HG03558 (cell line): ENCODE results near the gene CD300LB.
"Not testable (repeated sequence)": the region's sequence is repeated elsewhere in the genome, so short reads cannot be mapped to it uniquely, and the experiment has no call there.

ENCODE experiments used
- ATAC-seq: cut with Tn5 transposase; IDR thresholded peaks from one replicate; pipeline ENCODE4 v1.9.1; 2021; ENCODE audit warnings: moderate number of reproducible peaks; ENCODE audit not compliant: unreplicated experiment; ENCODE audit errors: extremely low read depth

CD300LB gene

GRCh38 chr17:74527081-74527480 lies 4.2 kb downstream of the CD300LB start:
- no peak for ATAC-seq

GRCh38 chr17:74526681-74527080 lies 4.6 kb downstream of the CD300LB start:
- no peak for ATAC-seq

GRCh38 chr17:74525781-74526288 lies 5.4 kb downstream of the CD300LB start:
- ATAC-seq = no peak

DNA sequence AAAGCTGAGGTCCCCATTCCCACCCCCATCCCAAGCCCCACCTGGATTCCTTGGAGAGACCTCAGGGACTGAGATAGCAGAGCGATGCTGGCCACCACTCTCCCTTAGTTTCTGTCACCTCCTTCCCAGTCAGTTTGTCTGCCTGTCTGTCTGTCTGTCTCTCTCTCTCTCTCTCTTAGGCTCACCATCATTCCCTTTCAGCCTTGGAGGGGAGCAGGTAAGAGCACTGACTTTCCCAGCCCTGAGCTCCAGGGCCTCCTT lies 5.9 kb downstream of the CD300LB start:
- ATAC-seq = no peak

DNA sequence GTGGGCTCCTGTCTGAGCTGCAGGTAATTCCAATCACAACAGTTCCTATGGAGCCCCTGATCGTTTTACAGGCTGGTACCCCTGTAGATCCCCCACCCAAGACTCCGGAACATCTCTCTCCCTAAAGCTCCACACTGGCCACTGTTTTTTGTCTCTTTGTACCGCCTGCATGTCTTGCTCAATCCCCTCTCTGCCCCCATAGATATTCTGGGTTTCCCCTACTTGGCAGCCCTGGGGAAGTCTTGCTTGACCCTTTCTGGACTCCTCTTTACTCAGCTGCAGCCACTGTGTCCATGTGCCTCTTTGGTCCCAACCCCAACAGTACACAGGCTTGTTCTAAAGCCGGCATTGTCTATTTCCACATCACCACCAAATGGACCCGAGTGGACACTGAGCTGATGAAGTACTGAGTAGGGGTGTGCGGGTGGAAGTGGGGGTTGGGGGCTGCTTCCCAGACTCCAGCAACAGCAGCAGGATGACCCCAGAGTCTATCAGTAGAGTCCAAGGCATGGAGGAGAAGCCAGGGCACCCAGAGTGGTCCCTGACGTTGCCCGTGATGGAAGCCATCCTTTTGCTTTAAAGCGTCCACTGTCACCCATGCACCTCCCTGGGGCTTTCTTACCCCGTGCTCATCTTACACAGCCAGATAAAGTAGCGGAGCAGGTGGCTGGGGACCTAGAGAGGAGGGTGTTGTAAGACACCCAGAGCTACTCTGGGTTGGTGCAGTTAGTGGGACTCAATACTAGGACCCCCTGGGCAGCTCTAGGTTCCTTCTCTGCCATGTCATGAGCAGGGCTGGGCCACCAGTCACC lies 6.4 kb downstream of the CD300LB start:
- ATAC-seq = no peak

GRCh38 chr17:74523308-74523707 lies 8.0 kb downstream of the CD300LB start:
- no peak for ATAC-seq

DNA sequence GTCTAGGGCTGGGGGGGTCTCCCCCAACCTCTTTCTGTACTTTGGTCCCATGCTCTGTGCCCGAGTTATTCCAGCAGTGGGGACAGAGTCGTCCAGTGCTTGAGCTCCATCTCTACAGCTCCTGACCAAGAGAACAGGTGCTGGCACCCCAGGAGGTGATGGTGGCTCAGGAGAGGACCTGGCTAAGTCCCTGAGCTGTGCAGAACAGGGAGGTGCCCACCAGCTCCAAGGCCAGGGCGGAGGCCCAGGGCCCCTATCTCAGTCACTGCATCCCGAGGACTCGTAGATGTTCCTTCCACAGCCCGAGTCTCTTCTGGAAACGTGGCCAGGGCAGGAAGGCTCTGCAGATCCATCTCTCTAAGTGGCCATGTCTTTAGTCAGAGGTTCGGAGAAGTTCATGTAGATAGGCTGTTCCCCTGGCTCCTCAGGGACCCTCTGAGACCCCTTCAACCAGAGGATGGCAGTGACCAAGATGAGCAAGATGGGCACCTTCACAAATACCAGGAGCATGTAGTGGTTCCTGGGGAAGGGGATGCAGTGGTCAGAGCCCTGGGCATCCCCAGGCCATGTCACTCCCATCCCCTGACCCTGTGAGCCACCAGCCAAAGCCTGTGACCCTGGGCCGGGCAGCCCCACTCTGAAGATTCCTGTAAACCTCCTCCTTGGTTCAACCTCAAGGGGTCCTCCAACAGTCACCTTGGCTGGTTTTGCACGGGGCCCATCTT lies 8.7 kb downstream of the CD300LB start:
- ATAC-seq = no peak

DNA sequence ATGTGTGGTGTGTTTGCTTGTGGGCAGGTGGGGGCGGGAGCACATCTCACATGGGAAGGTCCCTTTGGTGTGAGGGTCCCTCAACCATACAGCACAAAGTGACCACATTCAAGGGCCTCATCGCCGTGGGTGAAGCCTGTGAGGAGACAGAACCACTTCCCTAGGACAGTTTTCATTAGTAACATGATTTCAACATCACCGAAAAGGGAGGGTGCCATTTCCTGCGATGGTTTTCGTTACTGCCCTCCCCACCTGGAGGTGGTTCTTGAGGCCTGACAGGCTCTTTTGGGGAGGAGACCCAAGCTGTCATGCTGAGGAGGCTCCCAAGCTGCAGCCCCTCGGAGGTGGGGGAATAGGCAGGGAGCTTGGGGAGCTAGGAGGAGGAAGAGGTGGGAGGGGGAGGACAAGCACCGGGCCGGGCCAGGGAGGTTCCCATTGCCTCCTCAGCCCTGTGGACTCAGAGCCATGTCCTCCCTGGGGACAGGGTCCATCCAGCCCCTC lies 9.5 kb downstream of the CD300LB start:
- ATAC-seq = no peak

- no peak for ATAC-seq
These were observed 10.3 kb downstream of the CD300LB start for GRCh38 chr17:74520790-74521480.

DNA sequence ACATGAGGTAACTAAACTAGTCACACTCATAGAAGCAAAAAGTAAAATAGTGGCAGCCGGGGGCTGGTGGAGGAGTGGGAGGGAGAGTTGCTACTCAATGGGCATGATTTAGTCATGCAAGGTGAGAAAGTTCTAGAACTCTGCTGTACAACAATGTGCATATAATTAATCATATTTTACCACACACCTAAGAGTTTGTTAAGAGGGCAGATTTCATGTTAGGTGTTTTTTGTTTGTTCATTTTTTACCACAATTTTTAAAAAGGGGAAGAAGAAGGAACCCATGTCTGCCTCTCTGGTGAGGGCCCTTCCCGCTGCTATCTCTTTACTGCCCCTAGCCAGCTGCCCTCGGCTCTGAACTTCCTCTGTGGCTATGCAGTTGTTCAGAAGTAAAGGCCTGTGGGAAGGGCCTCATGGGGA lies 11.2 kb downstream of the CD300LB start:
- ATAC-seq = no peak

- not testable (repeated sequence) for ATAC-seq
These were observed 12.8 kb downstream of the CD300LB start for GRCh38 chr17:74518413-74518981.

- ATAC-seq = no peak
These were observed 14.5 kb downstream of the CD300LB start for GRCh38 chr17:74516561-74517328.

DNA sequence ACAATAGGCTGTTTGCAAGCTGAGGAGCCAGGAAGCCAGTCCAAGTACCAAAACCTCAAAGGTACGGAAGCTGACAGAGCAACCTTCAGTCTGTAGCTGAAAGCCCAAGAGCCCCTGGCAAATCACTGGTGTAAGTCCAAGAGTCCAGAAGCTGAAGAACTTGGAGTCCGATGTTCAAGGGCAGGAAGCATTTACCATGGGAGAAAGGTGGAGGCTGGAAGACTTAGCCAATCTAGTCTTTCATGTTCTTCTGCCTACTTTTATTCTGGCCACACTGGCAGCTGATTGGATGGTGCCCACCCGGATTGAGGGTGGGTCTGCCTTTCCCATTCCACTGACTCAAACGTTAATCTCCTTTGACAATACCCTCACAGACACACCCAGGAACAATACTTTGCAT lies 15.3 kb downstream of the CD300LB start:
- ATAC-seq = no peak

DNA sequence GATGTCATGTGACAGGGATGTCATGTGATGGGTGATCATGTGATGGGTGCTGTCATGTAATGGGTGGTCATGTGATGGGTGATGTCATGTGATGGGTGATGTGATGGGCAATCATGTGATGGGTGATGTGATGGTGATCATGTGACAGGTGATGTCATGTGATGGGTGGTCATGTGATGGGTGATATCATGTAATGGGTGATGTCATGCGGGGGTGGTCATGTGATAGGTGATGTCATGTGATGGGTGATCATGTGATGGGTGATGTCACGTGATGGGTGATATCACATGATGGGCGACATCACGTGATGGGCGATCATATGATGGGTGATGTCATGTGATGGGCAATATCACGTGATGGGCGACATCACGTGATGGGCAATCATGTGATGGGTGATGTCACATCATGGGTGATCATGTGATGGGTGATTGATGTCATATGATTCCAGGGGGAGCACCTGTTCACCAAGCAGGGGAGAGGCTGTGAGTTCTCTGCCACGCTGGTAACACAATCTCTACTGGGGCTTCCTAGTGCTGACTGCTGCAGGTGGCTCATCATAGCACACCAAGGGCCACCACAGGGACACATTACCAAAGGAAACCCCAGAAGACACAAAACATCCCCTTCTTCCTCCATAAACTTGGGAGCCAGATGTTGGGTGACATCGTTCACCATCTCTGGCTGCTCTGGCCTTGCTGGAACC lies 16.5 kb downstream of the CD300LB start:
- no peak for ATAC-seq

DNA sequence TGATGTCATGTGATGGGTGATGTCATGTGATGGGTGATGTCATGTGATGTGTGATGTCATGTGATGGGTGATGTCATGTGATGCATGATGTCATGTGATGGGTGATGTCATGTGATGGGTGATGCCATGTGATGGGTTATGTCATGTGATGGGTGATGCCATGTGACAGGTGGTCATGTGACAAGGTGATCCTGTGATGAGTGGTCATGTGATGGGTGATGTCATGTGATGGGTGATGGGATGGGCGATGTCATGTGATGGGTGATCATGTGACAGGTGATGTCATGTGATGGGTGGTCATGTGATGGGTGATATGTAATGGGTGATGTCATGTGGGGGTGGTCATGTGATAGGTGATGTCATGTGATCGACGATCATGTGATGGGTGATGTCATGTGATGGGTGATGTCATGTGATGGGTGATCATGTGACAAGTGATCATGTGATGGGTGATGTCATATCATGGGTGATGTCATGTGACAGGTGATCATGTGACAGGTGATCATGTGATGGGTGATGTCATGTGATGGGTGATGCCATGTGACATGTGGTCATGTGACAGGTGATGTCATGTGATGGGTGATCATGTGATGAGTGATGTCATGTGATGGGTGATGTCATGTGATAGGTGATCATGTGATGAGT lies 17.2 kb downstream of the CD300LB start:
- no peak for ATAC-seq

- no peak for ATAC-seq
These were observed 18.6 kb downstream of the CD300LB start for GRCh38 chr17:74512624-74513091.

- ATAC-seq = no peak
These were observed 19.2 kb downstream of the CD300LB start for GRCh38 chr17:74512036-74512435.

DNA sequence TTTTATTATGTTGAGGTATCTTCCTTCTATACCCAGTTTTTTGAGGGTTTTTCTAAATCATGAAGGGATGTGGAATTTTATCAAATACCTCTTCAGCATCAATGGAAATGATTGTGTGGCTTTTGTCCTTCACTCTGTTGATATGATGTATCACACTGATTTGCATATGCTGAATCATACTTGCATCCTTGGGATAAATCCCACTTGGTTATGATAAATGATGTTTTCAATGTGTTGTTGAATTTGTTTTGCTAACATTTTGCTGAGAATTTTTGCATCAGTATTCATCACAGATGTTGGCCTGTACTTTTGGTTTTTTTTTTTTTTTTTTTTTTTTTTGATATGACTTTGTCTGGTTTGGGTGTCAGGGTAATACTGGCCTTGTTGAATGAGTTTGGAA lies 23.1 kb downstream of the CD300LB start:
- no peak for ATAC-seq

- ATAC-seq = not testable (repeated sequence)
These were observed 27.3 kb downstream of the CD300LB start for GRCh38 chr17:74503949-74504348.
